COLO668 (cell line): ENCODE measurements around the gene HIVEP2.

Experiments used
- DNase-seq: peaks from one replicate; lab custom pipeline; 2025; ENCODE audit not compliant: unreplicated experiment; lab: John Stamatoyannopoulos, UW

Gene HIVEP2

DNA sequence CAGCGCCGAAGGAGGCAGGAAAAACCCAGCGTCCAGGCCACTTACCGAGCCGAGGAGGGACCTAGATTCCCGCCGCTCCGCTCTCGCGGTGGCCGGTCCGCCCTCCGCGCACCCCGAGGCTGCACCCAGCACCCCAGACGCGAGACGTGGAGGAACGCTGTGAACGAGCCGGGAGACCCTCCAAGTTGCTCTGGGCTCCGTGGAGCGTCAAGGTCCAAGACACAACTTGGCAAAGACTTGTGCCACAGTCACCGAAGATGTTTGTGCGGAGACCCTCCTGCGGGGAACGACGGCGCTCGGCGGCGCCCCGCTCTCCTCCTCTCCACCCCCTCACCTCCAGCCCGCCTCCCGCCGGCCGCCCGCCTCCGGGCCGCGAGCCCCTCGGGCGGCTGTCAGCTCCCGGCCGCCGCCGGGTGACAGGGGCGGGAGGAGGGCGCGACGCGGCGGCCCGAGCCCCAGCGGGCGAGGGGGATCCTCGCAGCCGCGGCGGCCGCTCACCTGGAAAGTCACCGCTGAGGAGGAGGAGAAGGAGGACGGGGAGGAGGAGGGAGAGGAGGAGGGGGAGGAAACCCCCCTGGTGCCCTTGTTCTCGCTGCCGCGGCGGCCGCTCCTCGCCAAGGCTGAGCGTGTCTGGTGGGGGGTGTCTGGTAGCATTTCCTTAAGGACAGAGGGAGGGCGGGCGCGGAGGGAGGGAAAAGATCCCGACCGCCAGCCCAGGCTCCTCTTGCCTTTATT lies 637 bp upstream of the HIVEP2 start:
- DNase-seq, result peak; percentile 75

DNA sequence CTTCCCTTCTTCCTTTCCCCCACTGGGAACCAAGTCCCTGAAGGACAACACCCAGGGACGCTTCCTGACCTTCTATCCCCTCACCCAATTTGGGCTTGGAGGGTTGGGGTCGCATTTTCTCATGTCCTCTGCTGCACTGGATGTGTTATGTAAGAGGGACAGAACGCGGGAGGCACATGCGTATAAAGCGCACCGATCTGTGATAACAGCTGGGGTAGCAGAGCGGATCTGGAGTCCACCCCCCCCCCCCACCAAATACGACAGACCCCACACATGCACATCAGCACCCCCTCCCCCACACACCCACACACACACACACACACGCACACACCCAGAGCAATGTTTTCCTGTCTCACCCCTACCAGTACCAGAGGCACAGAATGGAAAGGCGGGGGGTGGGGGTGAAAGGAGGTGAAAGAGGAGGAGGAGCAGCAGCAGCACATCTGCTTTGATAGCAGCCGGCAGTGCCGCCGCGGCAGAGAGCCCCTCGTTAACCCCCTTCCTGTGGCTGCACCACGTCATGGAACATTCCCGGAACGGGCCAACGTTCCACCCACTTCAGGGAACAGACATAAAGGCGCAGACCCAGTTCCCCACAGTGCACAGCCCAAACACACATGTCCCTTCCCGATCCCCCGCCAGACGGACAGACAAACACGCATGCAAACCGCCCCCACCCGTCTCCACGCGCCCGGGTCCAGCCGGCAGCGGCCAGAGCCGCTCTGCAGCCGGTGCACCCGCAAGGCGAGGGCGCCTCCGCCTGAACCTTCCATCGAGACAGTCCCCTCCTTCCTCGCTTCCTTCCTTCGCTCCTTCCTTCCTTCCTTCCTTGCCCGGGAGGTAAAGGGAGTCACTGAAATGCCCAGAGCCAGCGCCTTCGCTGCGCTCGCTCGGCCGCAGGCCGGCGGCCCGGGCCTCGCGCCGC lies 590 bp downstream of the HIVEP2 start:
- peak; percentile 69 for DNase-seq

DNA sequence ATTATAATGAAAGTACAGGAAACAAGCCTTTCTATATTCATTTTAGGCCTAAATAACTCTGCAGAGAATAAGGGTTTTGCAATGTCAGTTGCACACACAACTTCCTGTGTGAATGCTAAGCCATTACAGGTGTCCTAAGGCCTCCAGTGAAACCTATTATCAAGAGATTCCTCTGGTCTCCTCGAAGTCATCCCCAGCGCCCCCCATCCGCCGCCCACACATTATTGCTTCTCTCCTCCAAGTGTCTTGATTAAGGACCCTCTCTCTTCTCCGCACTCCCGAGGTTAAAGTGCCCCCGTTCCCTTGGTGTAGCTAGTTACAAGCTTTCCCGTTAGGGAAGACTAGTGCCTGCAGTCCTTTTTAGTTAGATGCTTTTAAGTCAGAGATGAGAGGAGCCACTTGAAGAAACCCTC lies 1.3 kb downstream of the HIVEP2 start:
- DNase-seq, result no peak

GRCh38 chr6:142942805-142943227 lies 2.2 kb downstream of the HIVEP2 start:
- DNase-seq, result no peak

DNA sequence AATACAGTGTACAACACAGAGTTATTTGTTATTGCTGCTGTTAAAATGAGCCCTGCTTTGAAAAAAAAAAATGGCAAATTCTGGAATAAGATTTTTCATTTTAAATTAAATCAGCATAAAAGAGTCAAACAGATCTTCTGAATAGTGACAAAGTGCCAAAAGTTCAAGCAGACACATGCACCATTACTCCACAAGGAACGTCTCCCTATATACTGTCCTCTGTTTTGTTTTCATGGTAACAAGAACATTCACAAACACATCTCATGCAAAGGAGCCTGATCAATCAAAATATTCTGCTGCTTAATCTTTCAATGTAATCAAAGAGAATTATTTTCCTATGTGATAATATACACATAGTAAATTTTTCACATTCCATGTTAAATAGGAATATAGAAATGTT lies 2.7 kb downstream of the HIVEP2 start:
- DNase-seq, result no peak

DNA sequence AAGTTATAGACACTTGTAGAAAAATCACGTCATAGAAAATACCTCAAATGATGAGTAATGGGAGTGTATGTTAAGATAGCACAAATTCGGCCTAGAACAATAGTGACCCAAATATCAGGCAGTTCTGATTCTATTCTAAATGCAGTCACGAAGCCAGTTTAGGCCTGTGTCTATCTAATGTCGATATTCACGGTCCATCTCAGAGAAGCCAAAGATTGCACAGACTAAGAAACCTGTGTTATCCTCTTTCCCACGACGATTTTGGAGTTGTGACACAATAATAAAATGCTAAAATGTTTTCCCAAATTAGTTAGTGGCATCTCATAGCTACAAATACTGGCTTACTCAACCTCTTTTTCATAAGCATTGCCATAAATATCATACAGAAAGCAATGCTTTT lies 4.0 kb downstream of the HIVEP2 start:
- DNase-seq, result no peak

- no peak for DNase-seq
Measured at GRCh38 chr6:142940487-142940886, 4.5 kb downstream of the HIVEP2 start.

GRCh38 chr6:142938510-142938909 lies 6.5 kb downstream of the HIVEP2 start:
- DNase-seq, result no peak

GRCh38 chr6:142937986-142938385 lies 7.0 kb downstream of the HIVEP2 start:
- DNase-seq, result no peak

GRCh38 chr6:142935553-142936517 lies 9.1 kb downstream of the HIVEP2 start:
- DNase-seq, result no peak

DNA sequence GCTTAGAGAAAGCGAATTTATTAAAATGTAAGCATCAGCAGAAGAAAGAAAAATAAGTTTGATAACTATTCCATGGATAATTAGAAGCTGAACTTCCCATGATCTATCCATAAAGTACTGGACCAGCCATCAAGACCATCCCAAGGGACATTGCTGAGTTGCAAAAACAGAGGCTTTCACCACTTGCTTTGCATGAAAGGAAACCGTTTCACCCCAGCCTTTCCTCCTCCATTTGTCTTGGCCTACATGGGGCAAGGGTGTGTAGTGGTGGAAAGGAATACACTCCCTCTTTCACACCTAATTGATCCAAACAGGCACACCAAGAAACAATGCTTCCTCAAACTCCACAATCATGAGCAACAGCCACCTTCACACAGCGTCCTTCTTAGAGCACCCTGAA lies 10.4 kb downstream of the HIVEP2 start:
- DNase-seq, result no peak

DNA sequence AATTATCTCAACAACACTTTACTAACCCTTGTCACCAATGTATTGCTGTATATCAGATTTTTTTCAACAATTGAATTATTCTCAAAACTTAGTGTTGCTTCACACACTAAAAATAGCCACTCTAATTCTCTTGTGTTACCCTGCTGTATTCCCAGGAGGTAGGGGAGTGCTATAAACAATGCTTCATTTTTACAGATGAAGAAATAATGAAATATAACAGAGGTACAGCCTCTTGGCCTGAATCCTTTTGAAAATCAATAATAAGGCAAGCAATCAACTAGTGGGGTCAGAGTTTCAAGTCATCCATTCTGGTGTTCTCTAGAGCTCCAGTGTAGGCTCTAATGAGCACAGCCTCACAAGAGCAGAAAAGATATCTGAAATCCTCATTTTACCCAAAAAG lies 10.9 kb downstream of the HIVEP2 start:
- DNase-seq, result no peak

DNA sequence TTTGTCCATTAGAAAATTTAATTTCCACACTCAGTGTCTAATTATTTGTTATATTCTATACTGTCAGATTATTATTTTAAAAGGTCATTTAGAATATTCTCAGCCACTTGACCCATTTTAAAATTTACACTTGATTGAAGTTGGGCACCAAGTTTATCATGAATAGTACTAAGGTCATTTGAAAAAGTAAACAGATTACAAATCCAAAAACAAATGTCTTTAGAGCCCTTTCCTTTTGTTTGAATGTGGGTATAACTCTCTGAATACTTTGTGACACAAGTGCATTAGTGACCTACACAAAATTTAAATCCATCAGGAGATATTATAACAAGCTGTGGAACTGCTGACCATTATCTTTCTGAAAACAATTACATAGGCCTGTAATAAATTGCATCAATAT lies 11.3 kb downstream of the HIVEP2 start:
- no peak for DNase-seq

- DNase-seq, result no peak
Measured at GRCh38 chr6:142932889-142933288, 12.1 kb downstream of the HIVEP2 start.

DNA sequence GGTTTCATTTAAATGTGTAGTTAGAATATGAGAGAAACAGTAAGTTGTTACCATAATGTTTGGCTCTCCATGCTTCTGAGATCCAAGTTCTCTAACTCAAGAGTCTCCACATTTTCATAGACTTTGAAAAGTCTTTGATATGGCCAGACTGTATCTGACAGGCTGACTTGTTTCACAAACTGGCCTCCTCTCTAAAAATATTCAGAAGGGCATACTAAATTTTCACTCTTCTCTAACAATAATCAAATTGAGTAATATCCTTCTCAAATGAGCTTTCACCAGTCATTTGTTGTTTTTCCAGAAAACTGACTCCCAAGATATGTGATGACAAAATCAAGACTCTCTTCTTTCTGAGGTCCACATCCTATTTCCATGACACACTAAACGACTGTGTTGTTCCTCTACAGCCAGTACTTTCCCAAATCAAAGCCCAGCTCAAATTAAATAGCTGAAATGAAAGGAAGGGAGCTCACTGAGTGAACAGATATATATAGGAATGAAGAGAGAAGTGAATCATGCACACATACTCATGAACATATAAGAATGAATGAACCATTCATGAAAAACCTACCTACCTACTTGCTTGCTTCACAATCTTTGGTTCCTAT lies 15.1 kb downstream of the HIVEP2 start:
- DNase-seq, result no peak

- no peak for DNase-seq
Measured at GRCh38 chr6:142927904-142928303, 17.1 kb downstream of the HIVEP2 start.

DNA sequence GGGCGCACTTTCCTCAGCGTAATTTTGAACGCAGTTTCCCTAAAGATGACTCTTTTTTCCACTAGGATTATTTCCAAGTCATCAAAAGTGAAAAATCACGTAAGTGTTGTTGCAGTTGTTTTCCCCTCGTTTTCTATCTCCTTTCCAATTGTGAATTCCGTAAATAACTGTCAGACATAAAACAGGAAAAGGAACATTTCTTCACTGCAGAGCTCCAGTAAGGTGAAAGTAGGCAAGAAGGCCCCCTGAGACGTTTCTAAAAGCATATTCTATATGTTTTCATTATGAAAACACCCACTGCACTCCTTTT lies 17.8 kb downstream of the HIVEP2 start:
- no peak for DNase-seq

DNA sequence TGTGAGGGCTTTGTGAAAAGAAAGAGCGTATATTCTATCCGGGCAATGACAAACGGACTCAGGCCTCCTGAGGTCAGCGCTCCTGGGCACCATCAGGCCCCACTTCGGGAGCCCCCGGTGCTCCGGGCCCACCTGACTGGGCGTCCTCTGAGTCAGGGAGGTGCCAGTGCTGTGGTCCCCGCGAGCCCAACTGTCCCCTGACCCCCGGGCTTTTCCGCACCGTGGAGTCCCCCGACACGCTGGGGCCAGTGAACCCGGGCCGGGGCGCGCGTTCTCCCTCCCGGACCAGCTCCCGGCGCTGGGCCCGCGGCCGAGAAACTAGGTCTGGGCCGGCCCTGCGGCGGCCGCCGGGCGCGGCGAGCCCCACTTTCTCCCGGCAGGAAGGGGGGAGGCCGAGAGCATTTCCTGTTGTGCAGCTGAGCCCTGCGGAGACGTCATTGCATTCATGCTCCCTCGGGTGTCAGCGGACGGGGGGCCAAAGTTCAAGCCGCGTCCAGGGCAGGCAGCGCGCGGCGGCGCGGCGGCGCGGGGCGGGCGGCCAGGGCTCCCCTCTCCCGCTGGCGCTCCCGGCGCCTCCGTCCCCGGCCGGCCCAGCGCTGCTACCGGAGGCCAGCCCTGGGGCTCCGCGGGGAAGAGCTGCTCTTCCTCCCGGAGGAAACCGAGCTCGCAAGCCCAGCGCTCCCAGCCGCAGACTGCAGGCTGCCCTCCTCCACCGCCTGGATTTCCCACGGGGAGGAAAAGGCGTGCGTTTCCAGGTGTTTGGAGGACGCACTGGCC lies 18.3 kb downstream of the HIVEP2 start:
- DNase-seq, result peak; percentile 70

DNA sequence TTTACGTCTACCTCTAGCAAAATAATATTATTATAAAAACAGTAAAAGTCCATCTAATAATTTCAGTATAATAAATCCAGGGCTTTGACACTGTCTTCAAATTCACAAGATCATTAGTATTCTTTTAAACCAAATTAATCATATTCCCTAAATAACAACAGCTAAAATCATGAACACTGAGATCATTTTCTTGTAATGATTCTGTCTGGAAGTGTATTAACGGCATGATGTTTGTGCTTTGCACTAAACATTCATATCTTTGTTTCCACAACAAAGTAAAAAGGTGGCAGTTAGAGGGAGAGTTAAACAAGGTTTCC lies 18.8 kb downstream of the HIVEP2 start:
- DNase-seq, result no peak

- DNase-seq, result no peak
Measured at GRCh38 chr6:142925575-142926110, 19.3 kb downstream of the HIVEP2 start.
